Heart right ventricle (tissue), 16 donors: ENCODE data around the gene FIGLA. TPM values are rescaled to one million over a fixed set of nuclear protein-coding genes. Genes with fewer than 3 reads are reported as not detected.

Source experiments
- ATAC-seq, 8 donors: fragments of 200-7000 bp; cut with Tn5 transposase; one replicate each; pipeline ENCODE4 v1.9.1; 2020; ENCODE audit warnings: mild to moderate bottlenecking in 8 of 8, moderate library complexity in 8 of 8, moderate number of reproducible peaks in 1 of 8
- DNase-seq, 2 donors: peaks; one replicate each; pipeline ENCODE4 v3.0.0-alpha.2; 2020
- H3K27ac ChIP-seq, 10 donors: fragments of 200-600 bp; sonication (generic) in 2 of 10; one replicate each; pipeline versions ENCODE4 v1.5.0 to v1.8.0; 2020 to 2022; ENCODE audit warnings: mild to moderate bottlenecking in 3 of 10
- H3K27me3 ChIP-seq, 7 donors: fragments of 200-600 bp; one replicate each; pipeline ENCODE4 v1.8.0; 2021 to 2022; ENCODE audit warnings: mild to moderate bottlenecking in 2 of 7
- H3K36me3 ChIP-seq, 9 donors: fragments of 200-600 bp; sonication (generic) in 1 of 9; one replicate each; pipeline versions ENCODE4 v1.5.0 to v1.8.0; 2020 to 2022; ENCODE audit warnings: mild to moderate bottlenecking in 2 of 9
- H3K4me1 ChIP-seq, 9 donors: fragments of 200-600 bp; sonication (generic) in 1 of 9; one replicate each; pipeline versions ENCODE4 v1.5.0 to v1.8.0; 2020 to 2022; ENCODE audit warnings: mild to moderate bottlenecking in 4 of 9
- H3K4me3 ChIP-seq, 10 donors: fragments of 200-600 bp; sonication (generic) in 2 of 10; one replicate each; pipeline versions ENCODE4 v1.5.0 to v1.8.0; 2020 to 2022; ENCODE audit warnings: mild to moderate bottlenecking in 7 of 10, moderate library complexity in 2 of 10
- H3K9me3 ChIP-seq, 11 donors: fragments of 200-600 bp in 10 of 11; sonication (generic) in 2 of 11; one replicate each; pipeline versions ENCODE4 v1.5.0 to v1.8.0; 2013 to 2022; ENCODE audit warnings: mild to moderate bottlenecking in 2 of 11, control low read depth in 1 of 11, moderate library complexity in 1 of 11
- WGBS, 2 donors: extraction: QIAGEN DNeasy Blood & Tissue Kit; methylation state at CpG; one replicate each; pipeline ENCODE4 v1.1.7; 2013; ENCODE audit warnings: inconsistent platforms in 1 of 2; 5-methylcytosine and 5-hydroxymethylcytosine counted together
- intact Hi-C, 10 donors: fragments of 100-400 bp; cut with DNase I; formaldehyde crosslinking; loops; one replicate each; pipeline versions ENCODE4 v1.11.1 to v1.14.2; 2022
- polyA plus RNA-seq, 2 donors: library from polyadenylated mRNA; stranded (reverse); fragments of 200-250 nt; gene quantifications; one replicate each; pipeline ENCODE4 v1.2.3, GENCODE V29; 2013
- total RNA-seq, 10 donors: library from RNA; stranded (reverse); fragmentation: NEBNext Ultra II Directional in 3 of 10; extraction: Animal tissue kit (Norgen Biotek cat#: 25700) in 3 of 10; gene quantifications; one replicate each; pipeline versions ENCODE4 v1.2.1 to v1.2.4, GENCODE V29; 2021 to 2023
- TF ChIP-seq, protein P1 (sequence below), 9 donors: fragments of 200-600 bp; sonication (generic) in 2 of 9; IDR thresholded peaks; one replicate each; pipeline versions ENCODE4 v1.5.0 to v1.8.0; 2021 to 2022; ENCODE audit warnings: antibody characterized with exemption in 9 of 9, mild to moderate bottlenecking in 5 of 9, moderate library complexity in 1 of 9
- donor health status: Arrhythmogenic right ventricular cardiomyopathy.
- donor health status: ischemic (EF 13 %, LVEDD 7.1; RV severe dilation, severe dysfunction).
- donor health status: healthy with polysubstance abuse.
- donor health status: DM: no; HTN: yes; CAD: no.
- donor health status: DM: no; HTN: no; CAD: no.
- donor health status: ischemic (EF 25% LVEDD 6.9; RV normal size, moderate dysfunction).
- donor health status: ischemic (EF 25% LVEDD 5.7; RV mildly dilated, moderate dysfunction).
- donor health status: healthy.
- donor health status: DM: yes; HTN: yes; CAD: no.
- donor health status: Ischemic cardiomyopathy.
- donor health status: ischemic (EF 35%, LVEDD 5.7; RV mildly dilated, moderate dysfunction).
- donor health status: nonischemic (EF 11% LVEDD 7.7; RV severe dilation, severe dysfunction).
- donor health status: DM: yes; HTN: yes; CAD: no.
- donor health status: PGD.
- donor health status: ischemic (EF 29% LVEDD 5.4; RV normal size, mild dysfunction).
- donor health status: nonischemic (EF 23%, LVEDD 6.1; RV moderate dilation, normal function).

Gene FIGLA
- total and polyA plus RNA-seq, 12 donors, result 0.36 to 0.51 TPM; not detected in 10

DNA sequence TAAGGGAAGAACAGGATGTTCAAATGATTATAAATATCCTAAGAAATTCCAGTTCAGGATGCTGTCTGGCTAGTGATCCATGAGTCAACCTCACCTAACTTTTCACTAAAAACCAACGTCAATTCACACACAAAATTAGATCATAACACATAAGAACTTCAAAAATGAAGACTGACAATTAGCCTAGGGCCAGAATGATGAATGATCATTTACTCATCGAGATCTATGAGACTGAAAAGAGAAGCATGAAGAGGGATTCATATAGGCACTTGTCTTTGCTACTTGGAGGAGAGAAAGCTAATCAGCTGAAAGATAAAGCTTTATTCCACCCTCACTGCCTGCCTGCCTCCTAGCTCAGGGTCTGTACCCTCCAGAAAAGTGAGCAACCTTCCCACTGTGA lies 52.3 kb downstream of the FIGLA start:
- H3K27me3 ChIP-seq, result peaks cover 0 to 22% (median 16%) of the 10 kb centered on the region in 7 donors
- no peaks in the 10 kb centered on the region for H3K4me1 ChIP-seq
- no peak overlapping the region for H3K27ac ChIP-seq
- H3K9me3 ChIP-seq, result peaks cover 0 to 16% (median 0%) of the 10 kb centered on the region in 11 donors
- DNase-seq (no peak), ATAC-seq (no peak)
- no peak overlapping the region for H3K4me3 ChIP-seq
- 68% methylated on average over 2 of the region's 2 CpGs for WGBS, 2 donors
- TF ChIP-seq, protein P1, sequence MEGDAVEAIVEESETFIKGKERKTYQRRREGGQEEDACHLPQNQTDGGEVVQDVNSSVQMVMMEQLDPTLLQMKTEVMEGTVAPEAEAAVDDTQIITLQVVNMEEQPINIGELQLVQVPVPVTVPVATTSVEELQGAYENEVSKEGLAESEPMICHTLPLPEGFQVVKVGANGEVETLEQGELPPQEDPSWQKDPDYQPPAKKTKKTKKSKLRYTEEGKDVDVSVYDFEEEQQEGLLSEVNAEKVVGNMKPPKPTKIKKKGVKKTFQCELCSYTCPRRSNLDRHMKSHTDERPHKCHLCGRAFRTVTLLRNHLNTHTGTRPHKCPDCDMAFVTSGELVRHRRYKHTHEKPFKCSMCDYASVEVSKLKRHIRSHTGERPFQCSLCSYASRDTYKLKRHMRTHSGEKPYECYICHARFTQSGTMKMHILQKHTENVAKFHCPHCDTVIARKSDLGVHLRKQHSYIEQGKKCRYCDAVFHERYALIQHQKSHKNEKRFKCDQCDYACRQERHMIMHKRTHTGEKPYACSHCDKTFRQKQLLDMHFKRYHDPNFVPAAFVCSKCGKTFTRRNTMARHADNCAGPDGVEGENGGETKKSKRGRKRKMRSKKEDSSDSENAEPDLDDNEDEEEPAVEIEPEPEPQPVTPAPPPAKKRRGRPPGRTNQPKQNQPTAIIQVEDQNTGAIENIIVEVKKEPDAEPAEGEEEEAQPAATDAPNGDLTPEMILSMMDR (IDR thresholded peaks at IDR 0.05), result no peak
- H3K36me3 ChIP-seq, result no peaks in the 10 kb centered on the region
- intact Hi-C loops, result no loop called here

DNA sequence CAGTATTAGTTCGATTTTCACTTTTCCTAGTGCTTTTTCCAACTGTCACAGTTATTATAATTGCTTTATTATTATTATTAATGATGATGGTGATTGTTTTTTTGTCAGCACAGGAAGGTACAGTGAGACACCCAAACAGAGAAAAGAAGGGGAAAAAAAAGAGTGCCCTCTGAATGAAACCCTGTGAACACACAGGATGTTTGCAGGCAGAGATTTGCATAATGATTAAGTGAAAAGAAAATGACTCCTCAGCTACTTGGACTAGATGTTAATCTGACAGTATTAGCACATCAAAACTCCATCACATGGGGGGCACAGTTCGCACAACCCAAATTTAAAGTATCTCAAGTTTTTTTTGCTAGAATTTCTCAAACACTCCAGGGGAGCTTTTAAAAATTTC lies 55.4 kb downstream of the FIGLA start:
- 72 to 85% methylated on average over 2 of the region's 2 CpGs for WGBS, 2 donors
- intact Hi-C loops, result no loop called here
- no peaks in the 10 kb centered on the region for H3K36me3 ChIP-seq
- H3K4me1 ChIP-seq, result no peaks in the 10 kb centered on the region
- no peak overlapping the region for H3K4me3 ChIP-seq
- DNase-seq, result no peak
- H3K9me3 ChIP-seq, result peaks cover 0 to 8% (median 0%) of the 10 kb centered on the region in 11 donors
- no peak for ATAC-seq
- TF ChIP-seq, protein P1 (IDR thresholded peaks at IDR 0.05), result no peak
- H3K27ac ChIP-seq, result no peak overlapping the region
- H3K27me3 ChIP-seq, result peaks cover 0 to 22% (median 16%) of the 10 kb centered on the region in 7 donors

DNA sequence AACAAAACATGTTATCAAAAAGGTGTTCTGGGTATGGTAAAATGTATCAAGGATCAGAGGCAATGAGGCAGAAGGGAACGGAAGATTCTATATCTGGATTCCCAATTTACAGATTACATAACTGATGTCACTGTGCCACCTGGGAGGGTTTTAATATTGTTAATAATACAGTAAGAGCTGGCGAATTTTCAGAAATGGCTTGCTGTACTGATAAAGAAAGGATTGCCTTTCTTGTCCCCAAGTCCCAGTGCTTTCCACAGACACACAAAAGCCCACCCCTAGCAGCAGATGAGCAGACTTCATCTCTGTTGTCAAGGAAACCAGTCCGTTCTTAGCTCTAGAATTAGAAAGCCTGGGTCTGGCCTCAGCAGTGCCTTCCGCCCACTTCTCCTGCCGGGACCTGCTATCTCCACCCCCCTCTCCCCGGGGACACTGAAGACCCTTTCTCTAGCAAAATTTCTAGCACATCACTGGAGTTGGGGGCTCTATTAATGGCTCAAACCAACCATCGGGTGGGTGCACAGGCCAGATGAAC lies 56.7 kb downstream of the FIGLA start:
- WGBS, 2 donors, result 54 to 55% methylated on average over 7 of the region's 7 CpGs
- ATAC-seq, result no peak
- peaks cover 0 to 22% (median 16%) of the 10 kb centered on the region in 7 donors for H3K27me3 ChIP-seq
- H3K9me3 ChIP-seq, result no peaks in the 10 kb centered on the region
- intact Hi-C loops, result no loop called here
- TF ChIP-seq, protein P1 (IDR thresholded peaks at IDR 0.05), result no peak
- no peak overlapping the region for H3K27ac ChIP-seq
- H3K36me3 ChIP-seq, result no peaks in the 10 kb centered on the region
- H3K4me3 ChIP-seq, result no peak overlapping the region
- no peak for DNase-seq
- H3K4me1 ChIP-seq, result no peaks in the 10 kb centered on the region

DNA sequence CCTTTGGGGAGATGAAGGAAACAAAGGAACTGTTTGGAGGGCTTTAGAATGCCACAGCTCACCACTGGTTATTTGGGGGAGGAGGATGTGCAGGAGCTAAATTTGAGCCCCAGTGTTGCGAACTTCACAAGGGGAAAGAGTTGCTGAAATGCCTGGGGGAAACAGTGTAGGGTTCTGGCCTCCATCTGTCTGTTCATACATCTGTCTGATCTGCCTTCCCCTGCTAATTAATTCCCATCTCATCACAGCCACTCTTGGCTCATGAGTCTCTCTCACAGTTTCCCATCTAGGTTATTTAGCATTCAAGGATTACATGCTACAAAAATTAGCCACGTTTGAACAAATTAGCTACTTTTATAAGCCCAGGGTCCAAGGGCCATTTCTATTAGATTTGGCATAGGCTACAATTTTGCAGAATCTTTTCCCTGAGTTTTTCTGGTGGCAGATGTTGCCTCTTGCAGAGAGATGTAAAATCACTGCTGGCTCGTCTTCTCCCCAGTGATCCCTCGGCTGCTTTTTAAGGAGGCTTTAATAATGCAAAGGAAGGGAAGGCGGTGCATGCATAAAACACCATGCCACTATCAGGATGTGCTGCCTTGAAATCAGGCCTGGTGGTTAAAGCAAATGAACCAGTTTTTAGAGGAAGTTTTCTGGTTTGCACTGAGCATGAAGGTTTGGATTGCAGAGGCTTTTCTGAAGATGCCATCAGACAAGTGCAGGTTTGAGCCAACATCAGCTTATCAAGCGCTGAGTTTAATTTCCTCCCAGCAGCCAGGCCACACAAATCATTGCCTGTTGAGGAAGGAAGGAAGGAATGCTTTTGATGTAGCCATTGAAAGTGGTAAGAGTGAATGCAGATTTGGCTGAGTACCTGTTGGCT lies 57.4 kb downstream of the FIGLA start:
- TF ChIP-seq, protein P1 (IDR thresholded peaks at IDR 0.05), result no peak
- intact Hi-C loops, result no loop called here
- WGBS, 2 donors, result 59 to 60% methylated on average over 6 of the region's 6 CpGs
- ATAC-seq (no peak), DNase-seq (no peak)
- no peaks in the 10 kb centered on the region for H3K4me1 ChIP-seq
- no peaks in the 10 kb centered on the region for H3K9me3 ChIP-seq
- H3K36me3 ChIP-seq, result no peaks in the 10 kb centered on the region
- H3K4me3 ChIP-seq, result no peak overlapping the region
- H3K27me3 ChIP-seq, result peaks cover 0 to 19% (median 16%) of the 10 kb centered on the region in 7 donors
- no peak overlapping the region for H3K27ac ChIP-seq
